HL-60/S4 (cell line): ENCODE measurements around the gene PKNOX2.
"Not testable (repeated sequence)": the region's sequence is repeated elsewhere in the genome, so short reads cannot be mapped to it uniquely, and the experiment has no call there.

Source experiments
- in situ Hi-C: fragments of 300-500 bp; cut with MboI; formaldehyde crosslinking; loops from 2 replicates; pipeline ENCODE4 v1.14.3; 2022; ENCODE audit warnings: low sequenced_read_pairs

The PKNOX2 gene

GRCh38 chr11:125192717-125193415, 28.3 kb downstream of the PKNOX2 start:
- in situ Hi-C loops, result loop anchor here (25.0 kb wide), 1 partner anchor 94 kb away; no protein-coding TSS in a partner anchor

DNA sequence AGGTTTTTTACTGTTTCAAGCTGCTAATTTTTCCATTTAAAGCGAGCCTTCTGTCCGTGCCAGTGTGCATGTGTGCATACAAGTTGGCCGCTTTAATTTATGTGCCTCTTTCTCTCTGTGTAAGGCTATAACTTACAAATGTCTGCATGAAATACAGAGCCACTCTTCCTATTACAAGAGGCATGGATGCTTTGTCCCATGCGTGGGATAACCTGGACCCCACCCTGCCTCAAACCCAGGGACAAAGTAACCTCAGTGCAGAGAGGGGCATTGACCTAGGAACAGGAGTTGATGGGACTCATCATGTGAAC, 28.8 kb downstream of the PKNOX2 start:
- in situ Hi-C loops, result loop anchor here (25.0 kb wide), 1 partner anchor 94 kb away; no protein-coding TSS in a partner anchor

- in situ Hi-C loops, result loop anchor here (25.0 kb wide), 1 partner anchor 93 kb away; no protein-coding TSS in a partner anchor
Measured at GRCh38 chr11:125193841-125194240, 29.3 kb downstream of the PKNOX2 start.

DNA sequence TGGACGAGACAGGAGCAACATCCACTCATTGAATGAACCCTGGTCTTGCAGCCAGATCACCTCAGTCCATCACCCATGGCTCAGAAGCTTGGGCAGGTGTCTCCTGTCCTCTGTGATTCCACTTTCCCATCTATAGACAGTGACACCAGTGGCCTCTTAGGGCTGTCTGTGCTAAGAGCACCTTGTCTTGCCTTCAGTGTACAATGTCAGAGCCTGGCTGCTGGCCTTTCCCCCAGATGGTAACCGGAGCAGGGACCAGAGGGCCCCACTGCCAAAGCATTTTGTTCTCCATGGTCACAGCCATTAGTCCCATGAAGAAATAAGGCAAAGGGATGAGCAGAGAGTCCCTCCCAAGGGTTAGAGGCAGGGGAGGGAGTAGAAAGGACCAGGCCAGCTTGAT, 35.4 kb downstream of the PKNOX2 start:
- in situ Hi-C loops, result loop anchor here (25.0 kb wide), 1 partner anchor 87 kb away; no protein-coding TSS in a partner anchor

GRCh38 chr11:125200441-125200840, 35.9 kb downstream of the PKNOX2 start:
- in situ Hi-C loops, result no loop called here

- in situ Hi-C loops, result no loop called here
Measured at GRCh38 chr11:125201525-125202141, 37.1 kb downstream of the PKNOX2 start.

DNA sequence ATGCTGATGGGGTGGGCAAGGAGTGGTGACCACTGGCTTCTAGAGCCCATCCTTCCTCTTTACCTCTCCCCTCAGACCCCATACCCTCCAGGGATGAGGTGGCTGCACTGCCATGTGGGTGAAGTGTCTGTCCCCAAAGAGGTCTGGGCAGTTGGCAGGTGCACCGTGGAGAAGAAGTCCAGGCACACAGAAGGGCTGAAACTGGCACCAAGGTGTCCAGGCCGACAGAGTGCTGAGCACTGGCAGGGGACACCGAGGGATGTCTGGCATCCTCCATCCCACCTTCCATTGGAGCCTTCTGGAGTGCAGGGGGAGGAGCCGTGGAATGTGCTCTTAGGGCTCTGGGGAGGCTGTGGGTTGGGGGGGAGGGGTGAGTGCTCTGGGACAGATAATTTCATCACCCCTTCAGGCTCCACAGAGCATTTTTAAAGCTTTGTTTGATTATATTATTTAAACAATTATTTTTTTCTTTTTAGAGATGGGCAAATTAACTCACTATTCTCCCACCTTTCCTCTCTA, 37.9 kb downstream of the PKNOX2 start:
- in situ Hi-C loops, result no loop called here

GRCh38 chr11:125202977-125203376, 38.4 kb downstream of the PKNOX2 start:
- in situ Hi-C loops, result no loop called here

- in situ Hi-C loops, result no loop called here
Measured at GRCh38 chr11:125207866-125208425, 43.4 kb downstream of the PKNOX2 start.

DNA sequence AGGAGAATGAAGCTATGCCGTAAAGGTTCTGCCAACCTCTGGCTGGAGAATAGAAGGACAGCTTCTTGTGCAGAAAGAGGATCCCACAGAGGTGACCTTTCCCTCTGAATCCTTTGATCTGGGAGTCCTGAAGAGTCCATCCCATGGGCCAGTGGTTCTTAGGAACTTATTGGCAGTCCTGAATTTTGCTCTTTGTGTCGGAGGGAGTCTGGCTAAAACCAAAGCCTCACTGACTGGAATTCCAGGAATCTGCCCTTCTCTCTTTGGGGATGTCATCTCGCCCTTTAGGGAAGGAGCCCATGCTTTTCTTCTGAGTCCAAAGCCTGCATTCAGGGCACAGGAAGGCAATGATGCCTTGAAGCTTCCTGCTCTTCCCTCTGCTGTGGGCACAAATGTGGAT, 45.5 kb downstream of the PKNOX2 start:
- in situ Hi-C loops, result no loop called here

GRCh38 chr11:125211191-125211947, 46.8 kb downstream of the PKNOX2 start:
- in situ Hi-C loops, result no loop called here

DNA sequence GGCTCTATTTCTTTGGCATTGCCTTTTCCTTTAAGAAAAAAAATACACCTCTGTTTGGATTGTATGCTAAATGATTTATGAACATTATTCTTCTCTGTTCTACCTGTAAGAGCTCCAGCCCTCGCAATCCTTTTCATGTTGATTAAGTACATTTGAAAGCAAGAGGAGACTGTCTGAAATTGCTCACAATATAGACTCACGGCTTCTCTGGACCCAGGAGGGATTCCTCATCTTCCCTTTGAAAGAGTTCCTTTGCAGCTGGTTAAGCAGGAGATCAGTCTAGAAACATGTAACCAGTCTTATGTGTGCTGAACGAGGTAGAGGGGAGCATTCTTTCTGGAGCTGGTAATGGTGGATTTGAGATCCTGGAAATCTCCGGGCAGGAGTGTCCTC, 47.4 kb downstream of the PKNOX2 start:
- in situ Hi-C loops, result no loop called here

DNA sequence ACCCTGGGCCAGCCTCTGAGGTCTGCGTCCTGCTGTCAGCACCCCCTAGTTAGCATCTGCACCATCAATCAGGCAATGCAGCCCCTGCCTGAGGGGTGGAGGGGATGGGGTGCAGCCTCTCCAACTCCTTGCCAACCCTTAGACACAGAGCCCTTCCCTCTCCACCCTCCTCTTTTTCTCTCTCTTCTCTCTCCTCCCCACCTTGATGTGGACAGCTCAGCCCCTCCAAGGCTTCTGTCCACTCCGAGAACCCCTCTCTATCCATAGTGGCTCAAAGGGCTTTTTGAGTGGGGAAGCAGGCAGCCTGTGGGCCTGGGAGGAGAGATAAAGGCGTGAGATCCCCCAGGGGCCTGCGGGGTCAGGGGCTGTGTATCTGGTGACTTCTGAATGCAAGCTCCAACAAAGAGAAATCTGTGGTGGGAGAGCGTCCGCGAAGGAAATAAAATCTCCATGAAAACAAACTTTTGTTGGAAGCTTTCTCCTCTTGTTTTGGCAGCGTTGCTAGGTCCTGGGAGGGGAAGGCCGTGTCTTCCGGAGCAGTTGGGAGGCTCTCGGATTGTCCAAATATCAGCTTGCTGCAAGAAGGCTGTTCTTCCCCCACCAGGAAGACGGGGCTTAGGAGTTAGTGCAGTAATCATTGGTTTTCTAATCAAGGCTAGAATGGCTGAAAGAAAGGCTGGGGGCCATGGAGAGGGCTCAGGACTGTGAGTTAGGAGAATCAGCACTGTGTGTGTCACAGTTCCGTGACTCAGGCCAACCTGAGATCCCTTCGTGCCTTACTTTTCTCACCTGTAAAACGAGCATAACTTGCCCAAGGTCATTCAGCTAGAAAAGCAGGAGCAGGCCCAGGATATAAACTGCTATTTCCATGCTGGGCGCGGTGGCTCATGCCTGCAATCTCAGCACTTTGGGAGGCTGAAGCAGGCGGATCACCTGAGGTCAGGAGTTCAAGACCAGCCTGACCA, 50.3 kb downstream of the PKNOX2 start:
- in situ Hi-C loops, result no loop called here

DNA sequence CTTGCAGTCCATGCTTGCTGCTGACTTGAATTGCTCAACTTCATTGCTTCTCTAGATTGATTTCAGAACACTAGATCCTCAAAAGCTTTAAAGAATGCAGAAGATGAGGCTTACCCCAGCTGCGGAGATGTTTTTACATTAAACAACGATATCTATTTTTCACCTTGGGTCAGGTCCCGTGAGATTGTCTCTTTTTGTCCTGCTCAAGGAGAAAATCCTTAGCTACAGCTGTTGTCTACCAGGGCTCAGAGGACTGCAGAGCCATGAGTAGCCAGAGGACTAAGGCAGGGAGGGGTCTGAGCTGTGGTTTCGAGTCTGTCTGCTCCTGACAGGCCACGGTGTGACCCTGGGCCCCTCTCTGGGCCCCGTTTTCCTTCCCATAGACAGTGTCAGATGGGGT, 51.4 kb downstream of the PKNOX2 start:
- in situ Hi-C loops, result no loop called here

DNA sequence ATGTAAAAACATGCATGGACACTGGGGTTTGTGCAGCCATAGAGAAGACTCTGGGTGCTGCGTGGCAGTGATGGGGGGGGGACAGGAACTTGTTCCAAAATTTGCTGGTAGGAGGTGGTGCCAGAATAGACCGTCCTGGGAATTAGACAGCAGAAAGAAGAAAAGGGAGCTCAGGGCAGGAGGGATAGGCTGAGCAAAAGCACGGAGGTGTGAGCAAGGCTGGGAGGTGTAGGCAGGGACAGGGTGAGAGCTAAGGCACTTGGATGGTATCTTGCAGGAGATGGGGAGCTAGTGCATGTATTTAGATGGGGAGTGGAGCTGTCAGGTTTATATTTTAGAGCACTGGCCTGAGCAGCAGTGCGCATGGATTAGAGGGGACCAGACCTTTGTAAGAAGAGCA, 53.8 kb downstream of the PKNOX2 start:
- in situ Hi-C loops, result no loop called here

DNA sequence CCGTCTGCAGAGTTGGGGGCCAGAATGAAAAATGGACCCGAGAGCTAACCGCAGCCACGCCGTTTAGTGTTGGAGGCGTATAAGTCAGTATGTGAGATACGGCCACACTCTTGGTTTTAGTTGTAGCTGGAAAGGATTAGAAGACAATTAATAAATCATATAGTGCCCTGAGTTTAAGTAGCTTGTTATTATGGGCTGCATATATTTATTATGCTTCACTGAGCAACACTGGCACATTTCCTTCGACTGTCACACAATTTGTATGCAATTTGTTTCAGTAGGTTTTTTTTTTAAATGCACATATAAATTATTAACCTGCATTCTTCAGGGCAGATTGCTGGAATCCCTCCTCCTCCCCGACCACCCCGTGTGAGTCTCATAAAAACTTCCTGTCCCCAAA, 56.9 kb downstream of the PKNOX2 start:
- in situ Hi-C loops, result no loop called here

DNA sequence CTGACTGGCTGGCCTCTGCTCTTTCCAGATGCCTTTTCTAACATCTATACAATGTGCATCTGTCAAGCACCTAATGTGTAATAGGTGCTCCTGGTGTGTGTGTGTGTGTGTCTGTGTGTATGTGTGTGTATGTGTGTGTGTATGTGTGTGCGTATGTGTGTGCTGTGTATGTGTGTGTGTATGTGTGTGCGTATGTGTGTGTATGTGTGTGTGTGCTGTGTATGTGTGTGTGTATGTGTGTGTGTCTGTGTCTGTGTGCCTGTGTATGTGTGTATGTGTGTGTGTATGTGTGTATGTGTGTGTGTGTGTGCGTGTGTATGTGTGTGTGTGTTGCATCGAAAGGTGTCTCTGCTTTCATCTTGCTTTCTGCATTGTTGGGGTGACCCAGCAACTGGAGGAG, 57.9 kb downstream of the PKNOX2 start:
- in situ Hi-C loops, result no loop called here

GRCh38 chr11:125223161-125223560, 58.6 kb downstream of the PKNOX2 start:
- in situ Hi-C loops, result not testable (repeated sequence)

- in situ Hi-C loops, result no loop called here
Measured at GRCh38 chr11:125223901-125224361, 59.4 kb downstream of the PKNOX2 start.

- in situ Hi-C loops, result no loop called here
Measured at GRCh38 chr11:125224391-125225021, 60.0 kb downstream of the PKNOX2 start.
